GM23248 (cell line): ENCODE results near the gene OGFOD2. TPM values are rescaled to one million over a fixed set of nuclear protein-coding genes. Genes with fewer than 3 reads are reported as not detected.

Experiments
- DNase-seq: peaks from one replicate; pipeline ENCODE4 v3.0.0-alpha.2; 2015
- H2AFZ ChIP-seq: fragments of 200-600 bp; sonication (generic); 2 replicates; pipeline ENCODE4 v1.6.1; 2016; ENCODE audit warnings: antibody characterized with exemption
- H3F3A ChIP-seq: fragments of 200-600 bp; sonication (generic); 2 replicates; pipeline ENCODE4 v1.6.1; 2016; ENCODE audit warnings: mild to moderate bottlenecking, antibody characterized with exemption, mixed run types; ENCODE audit not compliant: insufficient read depth
- H3K27ac ChIP-seq: fragments of 200-600 bp; sonication (generic); 2 replicates; pipeline ENCODE4 v1.5.1; 2016; ENCODE audit warnings: mild to moderate bottlenecking
- H3K27me3 ChIP-seq: fragments of 200-600 bp; sonication (generic); replicated peaks from 2 replicates; pipeline ENCODE4 v1.6.1; 2016; ENCODE audit warnings: mild to moderate bottlenecking; ENCODE audit not compliant: insufficient read depth
- H3K36me3 ChIP-seq: fragments of 200-600 bp; sonication (generic); 2 replicates; pipeline ENCODE4 v1.6.1; 2016; ENCODE audit warnings: low read depth, mild to moderate bottlenecking
- H3K4me1 ChIP-seq: fragments of 200-600 bp; sonication (generic); 2 replicates; pipeline ENCODE4 v1.6.1; 2016; ENCODE audit warnings: mild to moderate bottlenecking; ENCODE audit not compliant: insufficient read depth
- H3K4me2 ChIP-seq: fragments of 200-600 bp; sonication (generic); one replicate; pipeline ENCODE4 v1.6.1; 2016; ENCODE audit warnings: mild to moderate bottlenecking; ENCODE audit not compliant: unreplicated experiment
- H3K4me3 ChIP-seq: fragments of 200-600 bp; sonication (generic); 2 replicates; pipeline ENCODE4 v1.5.1; 2016; ENCODE audit warnings: mild to moderate bottlenecking
- H3K79me2 ChIP-seq: fragments of 200-600 bp; sonication (generic); 2 replicates; pipeline ENCODE4 v1.6.1; 2016; ENCODE audit warnings: mild to moderate bottlenecking; ENCODE audit not compliant: insufficient read depth
- H3K9ac ChIP-seq: fragments of 200-600 bp; sonication (generic); 2 replicates; pipeline ENCODE4 v1.6.1; 2016; ENCODE audit warnings: mild to moderate bottlenecking
- H3K9me2 ChIP-seq: fragments of 200-600 bp; sonication (generic); 2 replicates; pipeline ENCODE4 v1.6.1; 2016; ENCODE audit warnings: mixed run types, mild to moderate bottlenecking, moderate library complexity; ENCODE audit not compliant: insufficient read depth
- H3K9me3 ChIP-seq: fragments of 200-600 bp; sonication (generic); one replicate; pipeline ENCODE4 v1.6.1; 2017; ENCODE audit warnings: low read depth
- H4K20me1 ChIP-seq: fragments of 200-600 bp; sonication (generic); 2 replicates; pipeline ENCODE4 v1.6.0; 2016; ENCODE audit not compliant: insufficient read depth
- EZH2 ChIP-seq: fragments of 200-600 bp; sonication (generic); IDR thresholded peaks from 2 replicates; pipeline ENCODE4 v1.6.1; 2018; ENCODE audit warnings: antibody characterized with exemption, mild to moderate bottlenecking; ENCODE audit not compliant: insufficient read depth, poor library complexity, severe bottlenecking
- EZH2phosphoT487 ChIP-seq: fragments of 200-600 bp; sonication (generic); IDR thresholded peaks from 2 replicates; pipeline ENCODE4 v1.6.1; 2018; ENCODE audit warnings: antibody characterized with exemption, moderate library complexity, mild to moderate bottlenecking, low read depth; ENCODE audit not compliant: insufficient read depth
- WGBS, 2 experiments: methylation state at CpG; one replicate each; pipeline ENCODE4 v1.1.6; 2015 to 2017; ENCODE audit warnings: low lambda C conversion rate in 2 of 2, low coverage in 1 of 2; ENCODE audit errors: missing lambda C conversion rate in 2 of 2; 5-methylcytosine and 5-hydroxymethylcytosine counted together
- in situ Hi-C: fragments of 300-500 bp; cut with MboI; formaldehyde crosslinking; loops from 2 replicates; pipeline ENCODE4 v1.15.0; 2020
- polyA plus RNA-seq: library from polyadenylated mRNA; unstranded; fragments of >200 nt; fragmentation: Nextera tagmentation; extraction: Ambion mirVana; gene quantifications from 2 replicates; pipeline ENCODE4 v1.2.1, GENCODE V29; 2016
- total RNA-seq: library from RNA; depleted of rRNA; stranded (reverse); fragments of >200 nt; shearing (Covaris generic); gene quantifications from 2 replicates; pipeline ENCODE4 v1.2.3, GENCODE V29; 2014

Gene OGFOD2
- total and polyA plus RNA-seq, 2 experiments from 2014 or later: 11.9 to 12.8 TPM

DNA sequence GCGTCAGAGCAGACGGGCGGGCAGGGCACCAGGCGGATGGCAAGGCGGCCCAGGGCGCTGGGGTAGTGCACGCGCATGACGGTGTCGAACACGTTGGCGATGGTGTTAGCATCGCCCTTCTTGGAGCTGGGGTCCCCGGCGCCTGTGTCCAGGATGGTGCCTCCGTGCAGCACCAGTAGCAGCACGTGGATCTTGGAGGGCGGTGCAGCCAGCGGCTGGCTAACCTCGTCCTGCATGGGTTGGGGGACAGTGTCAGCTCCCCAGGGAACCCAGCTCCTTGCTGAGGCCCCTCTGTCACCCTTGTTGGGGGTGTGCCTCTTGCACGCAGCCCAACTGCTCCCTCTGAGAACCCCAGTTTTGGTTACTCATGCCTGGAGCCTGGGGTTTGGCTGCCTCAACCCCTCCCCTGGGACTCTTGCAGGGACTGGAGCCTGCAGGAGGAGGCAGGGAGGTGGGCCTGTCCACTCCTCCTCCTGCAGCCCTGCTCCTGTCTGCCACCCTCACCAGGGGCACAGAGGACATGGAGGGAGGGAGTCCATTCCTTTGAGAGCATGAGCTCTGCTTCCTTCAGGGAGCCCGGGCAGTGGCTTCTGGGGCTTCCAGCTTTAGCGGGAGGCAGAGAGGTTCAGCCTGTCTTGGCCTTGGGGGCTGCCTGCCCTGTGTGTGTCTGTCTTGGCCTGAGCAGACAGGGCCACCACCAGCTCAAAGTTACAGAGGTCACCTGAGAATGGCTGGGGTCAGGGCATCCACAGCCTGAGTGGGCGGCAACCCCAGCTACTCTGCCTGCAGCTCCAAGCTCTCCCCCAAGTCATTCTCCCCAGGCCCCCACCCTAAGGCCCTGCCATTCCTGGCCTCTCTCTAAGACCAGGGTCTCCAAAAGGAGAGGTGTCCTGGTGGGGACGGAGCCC is 22.6 kb downstream of the OGFOD2 start:
- Histone ChIP-seq H4K20me1 (no peaks in the 10 kb centered on the region), H2AFZ (no peak overlapping the region), H3K9ac (no peak overlapping the region), H3K4me3 (no peak overlapping the region), H3K27ac (no peak overlapping the region), H3K4me1 (no peaks in the 10 kb centered on the region), H3K9me2 (no peaks in the 10 kb centered on the region), H3K36me3 (no peaks in the 10 kb centered on the region), H3K9me3 (no peaks in the 10 kb centered on the region), H3K27me3 (no peaks in the 10 kb centered on the region), H3F3A (no peaks in the 10 kb centered on the region), H3K79me2 (no peaks in the 10 kb centered on the region), H3K4me2 (no peak overlapping the region)
- in situ Hi-C loops: no loop called here
- TF ChIP-seq EZH2 (no peak), EZH2phosphoT487 (no peak)
- no peak for DNase-seq
- 95 to 97% methylated on average over 24 to 25 of the region's 25 CpGs for WGBS, 2 experiments

DNA sequence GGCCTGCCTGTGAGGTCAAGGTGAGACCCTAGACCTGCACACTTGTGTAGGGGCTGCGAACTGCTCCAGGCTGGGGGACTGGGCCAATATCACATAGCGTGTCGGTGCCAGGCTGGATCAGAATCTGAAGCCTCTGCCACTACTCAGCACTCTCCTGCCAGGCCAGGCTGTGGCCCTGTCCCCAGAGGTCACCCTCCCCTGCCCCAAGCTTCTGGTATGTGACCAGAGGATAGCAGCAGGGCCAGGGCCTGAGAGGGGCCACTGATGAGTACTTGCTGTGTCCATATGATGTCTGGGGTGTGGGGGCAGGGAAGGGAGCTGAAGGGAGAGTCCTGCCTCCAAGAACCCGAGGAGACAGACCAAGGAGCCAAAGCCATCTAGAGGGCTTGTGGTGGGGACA is 23.3 kb downstream of the OGFOD2 start:
- Histone ChIP-seq H4K20me1 (no peaks in the 10 kb centered on the region), H3F3A (no peaks in the 10 kb centered on the region), H3K27ac (no peak overlapping the region), H3K9ac (no peak overlapping the region), H3K4me1 (no peaks in the 10 kb centered on the region), H3K4me2 (no peak overlapping the region), H3K9me3 (no peaks in the 10 kb centered on the region), H3K36me3 (no peaks in the 10 kb centered on the region), H3K79me2 (no peaks in the 10 kb centered on the region), H3K27me3 (no peaks in the 10 kb centered on the region), H2AFZ (no peak overlapping the region), H3K4me3 (no peak overlapping the region), H3K9me2 (no peaks in the 10 kb centered on the region)
- WGBS, 2 experiments: 94 to 95% methylated on average over 4 of the region's 4 CpGs
- TF ChIP-seq EZH2: no peak
- no peak for TF ChIP-seq EZH2phosphoT487
- no peak for DNase-seq
- in situ Hi-C loops: no loop called here

DNA sequence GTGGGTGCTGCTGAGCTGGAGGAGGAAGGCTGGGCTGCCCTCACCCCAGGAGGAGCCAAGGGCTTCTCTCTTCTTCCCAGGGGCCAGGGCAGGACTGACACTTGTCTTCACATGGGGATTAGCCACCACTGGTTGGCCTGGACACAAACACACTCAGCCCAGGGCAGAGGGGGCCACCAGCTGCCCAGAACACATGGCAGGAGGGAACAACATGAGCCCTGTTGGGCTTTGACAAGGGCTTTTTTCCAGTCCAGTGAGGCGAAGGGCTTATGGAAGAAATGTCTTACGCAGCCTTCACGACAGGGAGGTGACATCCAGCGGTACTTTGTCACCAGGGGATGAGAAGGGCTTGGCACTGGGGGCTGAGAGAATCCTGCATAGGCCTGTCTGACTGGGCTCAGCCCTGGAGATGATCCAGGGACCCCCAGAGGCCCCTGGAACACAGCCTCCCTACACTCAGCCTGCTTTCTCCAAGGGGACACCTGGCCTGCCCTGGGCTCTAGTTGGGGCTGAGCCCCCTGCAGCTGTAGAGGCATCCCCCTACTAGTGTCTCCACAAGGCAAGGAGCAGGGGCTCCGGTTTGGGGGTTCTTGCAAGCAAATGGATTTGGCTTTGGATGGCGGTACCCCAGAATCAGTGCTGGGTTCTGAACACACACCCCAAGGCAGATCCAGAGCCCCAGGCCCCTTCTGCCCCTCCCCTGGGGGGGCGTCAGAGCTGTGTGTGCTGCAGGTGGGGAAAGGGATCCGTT is 24.3 kb downstream of the OGFOD2 start:
- Histone ChIP-seq H3K27me3 (no peaks in the 10 kb centered on the region), H2AFZ (no peak overlapping the region), H4K20me1 (no peaks in the 10 kb centered on the region), H3K36me3 (no peaks in the 10 kb centered on the region), H3K4me2 (no peak overlapping the region), H3K4me1 (no peaks in the 10 kb centered on the region), H3K9me2 (no peaks in the 10 kb centered on the region), H3K79me2 (no peaks in the 10 kb centered on the region), H3F3A (no peaks in the 10 kb centered on the region), H3K27ac (no peak overlapping the region), H3K9me3 (no peaks in the 10 kb centered on the region), H3K9ac (no peak overlapping the region), H3K4me3 (no peak overlapping the region)
- no peak for DNase-seq
- TF ChIP-seq EZH2: no peak
- no peak for TF ChIP-seq EZH2phosphoT487
- 95 to 96% methylated on average over 8 of the region's 8 CpGs for WGBS, 2 experiments
- in situ Hi-C loops: no loop called here

DNA sequence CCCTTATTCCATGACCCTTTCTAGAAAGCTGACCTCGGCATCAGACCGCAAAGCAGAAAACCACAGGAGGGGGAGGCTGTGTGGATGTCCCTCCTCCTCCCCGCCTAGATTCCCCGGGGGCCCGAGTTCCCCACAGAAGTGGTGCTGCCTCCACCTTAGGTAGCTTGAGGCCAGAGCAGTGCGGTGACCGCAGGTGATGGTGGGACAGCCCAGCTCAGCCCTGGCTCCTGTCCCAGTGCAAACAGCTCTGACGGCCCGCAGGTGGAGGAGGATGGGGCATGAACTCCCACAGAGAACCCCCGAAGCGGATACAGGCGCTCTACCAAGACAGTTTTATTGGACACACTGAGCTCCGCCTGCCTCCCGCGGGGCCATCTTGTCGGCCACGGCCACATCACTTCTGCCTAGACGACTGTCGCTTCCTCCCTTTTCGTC is 25.0 kb downstream of the OGFOD2 start:
- Histone ChIP-seq H3K4me3 (no peak overlapping the region), H3K4me2 (no peak overlapping the region), H3K36me3 (no peaks in the 10 kb centered on the region), H3K4me1 (no peaks in the 10 kb centered on the region), H2AFZ (no peak overlapping the region), H3K9me2 (no peaks in the 10 kb centered on the region), H3K9me3 (no peaks in the 10 kb centered on the region), H3F3A (no peaks in the 10 kb centered on the region), H3K9ac (no peak overlapping the region), H4K20me1 (no peaks in the 10 kb centered on the region), H3K27ac (no peak overlapping the region), H3K79me2 (no peaks in the 10 kb centered on the region), H3K27me3 (no peaks in the 10 kb centered on the region)
- in situ Hi-C loops: no loop called here
- no peak for DNase-seq
- TF ChIP-seq EZH2phosphoT487 (no peak), EZH2 (no peak)
- WGBS, 2 experiments: 91% methylated on average over 20 of the region's 20 CpGs
